Head of caudate nucleus (tissue), 42 donors: Measurements from ENCODE around the gene CCDC50.

Experiments used
- DNase-seq, 42 donors: peaks; one replicate each; pipeline versions ENCODE4 v3.0.0 to v3.0.0-alpha.2; 2020 to 2021; ENCODE audit warnings: mixed read lengths in 7 of 42
- intact Hi-C: fragments of 100-400 bp; cut with DNase I; formaldehyde crosslinking; loops from one replicate; pipeline ENCODE4 v1.15.0; 2022

Gene CCDC50

GRCh38 chr3:191444569-191444968 is 115.4 kb downstream of the CCDC50 start:
- DNase-seq, result no peak
- intact Hi-C loops, result no loop called here
